ENCODE measurements around the gene RPN1. TPM values are rescaled to one million over a fixed set of nuclear protein-coding genes. Genes with fewer than 3 reads are reported as not detected.

RPN1 gene
- 147 and 341 TPM in 2 replicates for total RNA-seq (ENCODE audit: low replicate concordance)

DNA sequence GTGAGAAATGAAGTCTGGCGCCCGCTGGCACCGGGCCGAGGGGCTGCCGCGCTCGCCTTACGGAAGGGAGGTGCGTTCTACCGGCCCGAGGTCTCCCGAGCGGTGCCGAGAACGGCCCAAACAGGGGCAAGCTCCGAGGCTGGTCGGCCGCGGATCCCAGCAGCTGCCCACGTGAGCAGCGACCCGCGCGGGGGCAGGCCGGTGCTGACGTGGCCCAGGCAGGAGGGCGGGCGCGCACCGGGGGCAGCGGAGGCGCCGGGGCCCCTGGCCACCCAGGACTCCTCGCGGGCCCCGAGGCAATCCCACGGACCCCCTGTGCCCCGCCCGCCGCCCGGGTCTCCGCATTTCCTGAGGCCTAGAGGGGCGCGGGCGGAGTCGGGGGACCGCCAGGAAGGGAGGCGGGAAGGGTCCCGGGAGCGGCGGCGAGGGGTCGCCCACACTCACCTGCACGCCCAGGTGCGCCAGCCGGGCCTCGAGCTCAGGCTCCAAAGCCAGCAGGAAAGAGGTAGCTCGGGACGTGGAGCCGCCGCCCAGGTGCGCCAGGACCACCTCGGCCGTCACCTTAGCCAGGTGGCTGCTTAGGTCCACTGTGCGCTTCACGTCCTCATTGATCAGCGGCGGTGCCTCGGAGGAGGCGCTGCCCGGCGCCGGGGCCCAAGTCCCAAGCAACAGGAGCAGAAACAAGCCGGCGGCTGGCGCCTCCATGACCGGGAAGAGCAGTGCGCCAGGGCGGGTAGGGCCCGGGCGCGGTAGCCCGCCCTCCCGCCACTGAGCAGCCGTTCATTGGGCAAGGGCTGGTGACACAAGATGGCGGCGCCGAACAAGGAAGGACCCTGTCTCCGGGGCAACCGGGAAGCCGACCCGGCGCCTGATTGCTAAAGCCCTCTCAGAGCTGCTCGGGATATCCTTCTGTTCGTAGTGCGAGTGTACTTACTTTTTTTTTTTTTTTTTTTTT lies at the start of gene RPN1:
Gene RPN1 (minus strand): TSS at position 723 of the 955 bp plus-strand sequence. CDS start 18 bp downstream, at position 705.
- DNase-seq (ENCODE audit: low read depth): peak; percentile 94
- H3K4me3 ChIP-seq (ENCODE audit: low read depth, low read length): peak within 1 kb of the TSS; percentile 99
- no peak for TF ChIP-seq CTCF (IDR thresholded peaks at IDR 0.05; ENCODE audit: insufficient read depth, low read length)

GRCh38 chr3:128698211-128699047 lies 47.8 kb upstream of the RPN1 start:
- peak; percentile 10 for DNase-seq (ENCODE audit: low read depth)
- H3K4me3 ChIP-seq (ENCODE audit: low read depth, low read length): peak overlapping the region; percentile 50
- no peak for TF ChIP-seq CTCF (IDR thresholded peaks at IDR 0.05; ENCODE audit: insufficient read depth, low read length)

GRCh38 chr3:128697341-128697740 lies 46.7 kb upstream of the RPN1 start:
- no peak for TF ChIP-seq CTCF (IDR thresholded peaks at IDR 0.05; ENCODE audit: insufficient read depth, low read length)
- H3K4me3 ChIP-seq (ENCODE audit: low read depth, low read length): no peak overlapping the region
- DNase-seq (ENCODE audit: low read depth): no peak

DNA sequence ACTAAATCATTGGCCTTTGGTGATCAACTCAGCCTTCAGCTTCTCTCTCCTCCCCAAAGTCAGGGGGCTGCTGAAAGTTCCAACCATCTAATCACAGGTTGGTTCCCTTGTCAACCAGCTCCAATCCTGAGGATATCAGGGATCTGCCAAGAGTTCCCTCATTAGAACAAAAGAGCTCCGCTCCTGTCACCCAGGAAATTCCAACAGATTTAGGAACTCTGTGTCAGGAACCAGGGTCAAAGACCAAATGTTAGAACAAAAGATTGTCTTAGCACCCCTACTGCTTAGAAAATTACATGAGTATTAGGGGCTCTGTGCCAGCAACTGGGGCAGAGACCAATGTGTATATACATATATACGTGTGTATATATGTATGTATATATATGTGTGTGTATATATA lies 43.1 kb upstream of the RPN1 start:
- no peak for TF ChIP-seq CTCF (IDR thresholded peaks at IDR 0.05; ENCODE audit: insufficient read depth, low read length)
- DNase-seq (ENCODE audit: low read depth): no peak
- no peak overlapping the region for H3K4me3 ChIP-seq (ENCODE audit: low read depth, low read length)

GRCh38 chr3:128689060-128689459 lies 38.4 kb upstream of the RPN1 start:
- no peak for DNase-seq (ENCODE audit: low read depth)
- no peak overlapping the region for H3K4me3 ChIP-seq (ENCODE audit: low read depth, low read length)
- TF ChIP-seq CTCF (IDR thresholded peaks at IDR 0.05; ENCODE audit: insufficient read depth, low read length): no peak

DNA sequence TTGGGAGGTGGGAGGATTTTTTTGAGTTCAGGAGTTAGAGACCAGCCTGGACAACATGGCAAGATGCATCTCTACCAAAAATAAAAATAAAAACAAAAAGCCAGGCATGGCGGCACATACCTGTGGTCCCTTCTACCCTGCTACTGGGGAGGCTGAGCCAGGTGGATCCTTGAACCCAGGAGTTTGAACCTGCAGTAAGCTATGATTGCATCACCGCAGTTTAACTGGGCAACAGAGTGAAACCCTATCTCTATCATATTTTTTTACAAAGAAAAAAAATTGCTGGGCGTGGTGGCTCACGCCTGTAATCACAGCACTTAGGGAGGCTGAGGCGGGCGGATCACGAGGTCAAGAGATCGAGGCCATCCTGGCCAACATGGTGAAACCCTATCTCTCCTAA lies 35.8 kb upstream of the RPN1 start:
- TF ChIP-seq CTCF (IDR thresholded peaks at IDR 0.05; ENCODE audit: insufficient read depth, low read length): no peak
- DNase-seq (ENCODE audit: low read depth): no peak
- H3K4me3 ChIP-seq (ENCODE audit: low read depth, low read length): no peak overlapping the region

Measured in fibroblast of the aortic adventitia (primary cell).